DND-41 (cell line): Measurements from ENCODE around the gene NSG1.
"Not testable (repeated sequence)": the region's sequence is repeated elsewhere in the genome, so short reads cannot be mapped to it uniquely, and the experiment has no call there.

Experiments
- ATAC-seq: fragments of 200-7000 bp; cut with Tn5 transposase; 3 replicates; pipeline ENCODE4 v1.9.1; 2021; ENCODE audit warnings: low read depth; ENCODE audit not compliant: insufficient read depth
- DNase-seq: peaks from one replicate; pipeline ENCODE4 v3.0.0-alpha.2; 2020
- H2AFZ ChIP-seq: 2 replicates; pipeline ENCODE4 v1.6.0; 2012; ENCODE audit warnings: low read depth, low read length
- H3K27ac ChIP-seq: 2 replicates; pipeline ENCODE4 v1.5.1; 2012; ENCODE audit warnings: low read length, inconsistent platforms
- H3K27me3 ChIP-seq: fragments of 200-600 bp; sonication (generic); 2 replicates; pipeline ENCODE4 v1.6.0; 2012; ENCODE audit warnings: low read length, mild to moderate bottlenecking, inconsistent platforms; ENCODE audit not compliant: insufficient read depth, poor library complexity
- H3K36me3 ChIP-seq: 2 replicates; pipeline ENCODE4 v1.5.1; 2012; ENCODE audit warnings: low read length, inconsistent platforms; ENCODE audit not compliant: insufficient read depth
- H3K4me1 ChIP-seq: 2 replicates; pipeline ENCODE4 v1.5.1; 2012; ENCODE audit warnings: mild to moderate bottlenecking, low read length; ENCODE audit not compliant: insufficient read depth
- H3K4me2 ChIP-seq: 2 replicates; pipeline ENCODE4 v1.6.0; 2012; ENCODE audit warnings: mild to moderate bottlenecking, moderate library complexity, low read length, inconsistent platforms; ENCODE audit not compliant: insufficient read depth
- H3K4me3 ChIP-seq, 2 experiments: fragments of 200-600 bp in 1 of 2; shearing (Covaris generic) in 1 of 2; 2 replicates each; pipeline ENCODE4 v1.5.1; 2012 to 2016; ENCODE audit warnings: inconsistent platforms in 2 of 2, low read length in 2 of 2, mild to moderate bottlenecking in 2 of 2, low read depth in 1 of 2, moderate library complexity in 1 of 2
- H3K79me2 ChIP-seq: 2 replicates; pipeline ENCODE4 v1.6.0; 2012; ENCODE audit warnings: low read length, inconsistent platforms; ENCODE audit not compliant: insufficient read depth
- H3K9ac ChIP-seq: 2 replicates; pipeline ENCODE4 v1.6.0; 2012; ENCODE audit warnings: low read depth, mild to moderate bottlenecking, inconsistent platforms, low read length, moderate library complexity
- H3K9me3 ChIP-seq: 2 replicates; pipeline ENCODE4 v1.5.1; 2012; ENCODE audit warnings: low read length, moderate library complexity, mild to moderate bottlenecking, inconsistent platforms; ENCODE audit not compliant: insufficient read depth, severe bottlenecking
- H4K20me1 ChIP-seq: 2 replicates; pipeline ENCODE4 v1.6.0; 2012; ENCODE audit warnings: low read length; ENCODE audit not compliant: insufficient read depth
- CTCF ChIP-seq: IDR thresholded peaks from 2 replicates; pipeline ENCODE4 v1.5.1; 2012; ENCODE audit warnings: borderline replicate concordance, low read length, moderate library complexity, mild to moderate bottlenecking; ENCODE audit not compliant: poor library complexity, severe bottlenecking; ENCODE audit errors: extremely low read depth
- EZH2 ChIP-seq: IDR thresholded peaks from 3 replicates; pipeline ENCODE4 v1.6.1; 2012; ENCODE audit warnings: borderline replicate concordance, low read depth, mild to moderate bottlenecking, moderate library complexity, low read length, inconsistent platforms; ENCODE audit not compliant: severe bottlenecking

Gene NSG1

GRCh38 chr4:4420421-4420820 lies 33.5 kb downstream of the NSG1 start:
- TF ChIP-seq EZH2: no peak
- no peak for TF ChIP-seq CTCF
- H3K79me2 ChIP-seq: no peaks in the 10 kb centered on the region
- no peak overlapping the region for H2AFZ ChIP-seq
- no peak overlapping the region for H3K27ac ChIP-seq
- peaks cover 2% of the 10 kb centered on the region; the same call in 1 of the 2 replicates for H4K20me1 ChIP-seq
- no peaks in the 10 kb centered on the region for H3K9me3 ChIP-seq
- H3K9ac ChIP-seq: no peak overlapping the region
- no peak for DNase-seq
- no peak for ATAC-seq
- peaks cover 16% of the 10 kb centered on the region for H3K4me1 ChIP-seq
- peaks cover 81% of the 10 kb centered on the region for H3K36me3 ChIP-seq
- H3K4me3 ChIP-seq: no peak overlapping the region
- no peaks in the 10 kb centered on the region for H3K27me3 ChIP-seq
- no peak overlapping the region for H3K4me2 ChIP-seq

GRCh38 chr4:4421356-4421755 lies 34.5 kb downstream of the NSG1 start:
- no peak for ATAC-seq
- Histone ChIP-seq H3K79me2 (no peaks in the 10 kb centered on the region), H3K36me3 (peaks cover 73% of the 10 kb centered on the region), H3K4me2 (no peak overlapping the region), H3K9me3 (no peaks in the 10 kb centered on the region), H2AFZ (no peak overlapping the region), H3K27me3 (no peaks in the 10 kb centered on the region), H3K4me3 (no peak overlapping the region), H3K4me1 (peaks cover 16% of the 10 kb centered on the region), H4K20me1 (peaks cover 2% of the 10 kb centered on the region; the same call in 1 of the 2 replicates), H3K9ac (no peak overlapping the region), H3K27ac (no peak overlapping the region)
- TF ChIP-seq EZH2 (no peak), CTCF (no peak)
- DNase-seq: no peak

GRCh38 chr4:4422117-4422516 lies 35.2 kb downstream of the NSG1 start:
- DNase-seq, H2AFZ ChIP-seq, H3K4me3 ChIP-seq, H3K4me2 ChIP-seq, ATAC-seq, H3K79me2 ChIP-seq, H3K9ac ChIP-seq, H3K9me3 ChIP-seq, H3K27me3 ChIP-seq, H3K27ac ChIP-seq, H4K20me1 ChIP-seq: not testable (repeated sequence)
- H3K4me1 ChIP-seq: peaks cover 16% of the 10 kb centered on the region
- H3K36me3 ChIP-seq: peaks cover 74% of the 10 kb centered on the region

GRCh38 chr4:4422856-4423499 lies 36.1 kb downstream of the NSG1 start:
- H3K4me2 ChIP-seq: no peak overlapping the region
- peaks cover 2% of the 10 kb centered on the region; the same call in 1 of the 2 replicates for H4K20me1 ChIP-seq
- no peak overlapping the region for H3K27ac ChIP-seq
- no peaks in the 10 kb centered on the region for H3K9me3 ChIP-seq
- H3K9ac ChIP-seq: no peak overlapping the region
- H3K4me3 ChIP-seq: no peak overlapping the region
- no peaks in the 10 kb centered on the region for H3K27me3 ChIP-seq
- no peak for ATAC-seq
- TF ChIP-seq CTCF (no peak), EZH2 (no peak)
- no peak overlapping the region for H2AFZ ChIP-seq
- H3K4me1 ChIP-seq: peaks cover 12% of the 10 kb centered on the region
- peaks cover 67% of the 10 kb centered on the region for H3K36me3 ChIP-seq
- no peak for DNase-seq
- no peaks in the 10 kb centered on the region for H3K79me2 ChIP-seq
